Neural cell (in vitro differentiated cells): Measurements from ENCODE around the gene CDH4. TPM values are rescaled to one million over a fixed set of nuclear protein-coding genes. Genes with fewer than 3 reads are reported as not detected.

Experiments
- H2AFZ ChIP-seq: fragments of 200-600, 300-800 bp; sonication (generic), shearing (Covaris generic); 2 replicates; pipeline ENCODE4 v1.6.0; 2014; ENCODE audit warnings: low read depth, mild to moderate bottlenecking, antibody characterized with exemption, low read length, moderate library complexity
- H3F3A ChIP-seq: fragments of 200-600 bp; shearing (Covaris generic); 2 replicates; pipeline ENCODE4 v1.6.1; 2016; ENCODE audit warnings: mild to moderate bottlenecking, moderate library complexity, mixed read lengths, antibody characterized with exemption, low read length; ENCODE audit not compliant: insufficient read depth, poor library complexity, severe bottlenecking
- H3K27ac ChIP-seq: fragments of 200-600, 300-800 bp; sonication (generic), shearing (Covaris generic); 2 replicates; pipeline ENCODE4 v1.5.1; 2014; ENCODE audit warnings: mild to moderate bottlenecking, low read length, moderate library complexity
- H3K27me3 ChIP-seq: fragments of 300-800, 200-600 bp; sonication (generic), shearing (Covaris generic); 2 replicates; pipeline ENCODE4 v1.6.0; 2014; ENCODE audit warnings: mild to moderate bottlenecking, low read depth, low read length, moderate library complexity; ENCODE audit not compliant: insufficient read depth
- H3K36me3 ChIP-seq: fragments of 300-800, 200-600 bp; sonication (generic), shearing (Covaris generic); 2 replicates; pipeline ENCODE4 v1.5.1; 2014; ENCODE audit warnings: mild to moderate bottlenecking, antibody characterized with exemption, low read length, moderate library complexity; ENCODE audit not compliant: insufficient read depth
- H3K4me2 ChIP-seq: fragments of 300-800, 200-600 bp; sonication (generic), shearing (Covaris generic); 2 replicates; pipeline ENCODE4 v1.6.0; 2014; ENCODE audit warnings: mild to moderate bottlenecking, low read length
- H3K4me3 ChIP-seq: fragments of 300-800, 200-600 bp; sonication (generic), shearing (Covaris generic); 2 replicates; pipeline ENCODE4 v1.5.1; 2014; ENCODE audit warnings: mild to moderate bottlenecking, low read length, moderate library complexity
- H3K79me2 ChIP-seq: fragments of 200-600 bp; shearing (Covaris generic); replicated peaks from 2 replicates; pipeline ENCODE4 v1.6.0; 2014; ENCODE audit warnings: mild to moderate bottlenecking, low read length, moderate library complexity; ENCODE audit not compliant: insufficient read depth
- H3K9ac ChIP-seq: fragments of 300-800, 200-600 bp; sonication (generic), shearing (Covaris generic); 2 replicates; pipeline ENCODE4 v1.6.1; 2016; ENCODE audit warnings: mild to moderate bottlenecking, low read length, mixed read lengths
- H3K9me2 ChIP-seq: fragments of 200-600 bp; shearing (Covaris generic); 2 replicates; pipeline ENCODE4 v1.6.1; 2016; ENCODE audit warnings: mild to moderate bottlenecking, low read length, mixed read lengths; ENCODE audit not compliant: insufficient read depth
- H3K9me3 ChIP-seq: fragments of 200-600, 300-800 bp; sonication (generic), shearing (Covaris generic); 2 replicates; pipeline ENCODE4 v1.6.1; 2016; ENCODE audit warnings: mild to moderate bottlenecking, mixed run types, low read length, moderate library complexity, mixed read lengths
- H4K20me1 ChIP-seq: fragments of 200-600 bp; shearing (Covaris generic); 2 replicates; pipeline ENCODE4 v1.6.1; 2016; ENCODE audit warnings: mild to moderate bottlenecking, mixed run types; ENCODE audit not compliant: insufficient read depth
- CTCF ChIP-seq: fragments of 450-650 bp; IDR thresholded peaks from 2 replicates; pipeline ENCODE4 v1.5.1; 2014; ENCODE audit warnings: antibody characterized with exemption, mild to moderate bottlenecking, moderate library complexity; ENCODE audit not compliant: poor library complexity, severe bottlenecking
- EP300 ChIP-seq: fragments of 450-650 bp; conservative IDR thresholded peaks from 2 replicates; pipeline ENCODE4 v1.6.1; 2014; ENCODE audit warnings: antibody characterized with exemption, mild to moderate bottlenecking, moderate library complexity; ENCODE audit not compliant: poor library complexity, severe bottlenecking
- EZH2 ChIP-seq: fragments of 200-600, 300-800 bp; shearing (Covaris generic), sonication (generic); IDR thresholded peaks from 2 replicates; pipeline ENCODE4 v1.6.1; 2014; ENCODE audit warnings: antibody characterized with exemption, low read length, borderline replicate concordance, mild to moderate bottlenecking; ENCODE audit not compliant: insufficient read depth, poor library complexity, severe bottlenecking
- MXI1 ChIP-seq: fragments of 450-650 bp; conservative IDR thresholded peaks from 2 replicates; pipeline ENCODE4 v1.6.1; 2014; ENCODE audit warnings: antibody characterized with exemption, mild to moderate bottlenecking; ENCODE audit not compliant: poor library complexity, severe bottlenecking
- POLR2AphosphoS5 ChIP-seq: IDR thresholded peaks from 2 replicates; pipeline ENCODE4 v1.6.1; 2012
- RAD21 ChIP-seq: fragments of 450-650 bp; conservative IDR thresholded peaks from 2 replicates; pipeline ENCODE4 v1.6.1; 2014; ENCODE audit warnings: antibody characterized with exemption, mild to moderate bottlenecking, moderate library complexity
- REST ChIP-seq: IDR thresholded peaks from 2 replicates; pipeline ENCODE4 v1.6.1; 2012; ENCODE audit warnings: borderline replicate concordance
- SMC3 ChIP-seq: fragments of 450-650 bp; conservative IDR thresholded peaks from 2 replicates; pipeline ENCODE4 v1.6.1; 2014; ENCODE audit warnings: antibody characterized with exemption, mild to moderate bottlenecking, moderate library complexity; ENCODE audit not compliant: poor library complexity
- TAF1 ChIP-seq: IDR thresholded peaks from 2 replicates; pipeline ENCODE4 v1.6.1; 2012; ENCODE audit warnings: low read depth
- polyA plus RNA-seq: library from polyadenylated mRNA; depleted of rRNA; stranded (reverse); fragments of >200 nt; gene quantifications from 2 replicates; pipeline ENCODE4 v1.2.3, GENCODE V29; 2014

The CDH4 gene
- polyA plus RNA-seq, 1 donor from 2014 or later: 24.6 TPM

GRCh38 chr20:61745397-61746146 lies 493.5 kb downstream of the CDH4 start:
- TF ChIP-seq RAD21: no peak
- TF ChIP-seq TAF1: no peak
- no peak for TF ChIP-seq POLR2AphosphoS5
- no peak for TF ChIP-seq SMC3
- TF ChIP-seq EZH2: no peak
- no peak for TF ChIP-seq MXI1
- no peak for TF ChIP-seq CTCF
- no peak for TF ChIP-seq REST
- no peak for TF ChIP-seq EP300
- Histone ChIP-seq H3K79me2 (no peaks in the 10 kb centered on the region), H3K36me3 (peaks cover 9% of the 10 kb centered on the region), H3K9ac (no peak overlapping the region), H3F3A (no peaks in the 10 kb centered on the region), H4K20me1 (no peaks in the 10 kb centered on the region), H2AFZ (no peak overlapping the region), H3K9me3 (no peaks in the 10 kb centered on the region), H3K4me3 (no peak overlapping the region), H3K27ac (no peak overlapping the region), H3K27me3 (no peaks in the 10 kb centered on the region), H3K9me2 (no peaks in the 10 kb centered on the region), H3K4me2 (no peak overlapping the region)

GRCh38 chr20:61746147-61746646 lies 494.1 kb downstream of the CDH4 start:
- H4K20me1 ChIP-seq: no peaks in the 10 kb centered on the region
- H3K4me2 ChIP-seq: no peak overlapping the region
- no peaks in the 10 kb centered on the region for H3K9me2 ChIP-seq
- no peaks in the 10 kb centered on the region for H3K79me2 ChIP-seq
- H2AFZ ChIP-seq: no peak overlapping the region
- no peaks in the 10 kb centered on the region for H3K9me3 ChIP-seq
- H3K36me3 ChIP-seq: peaks cover 9% of the 10 kb centered on the region
- H3K9ac ChIP-seq: no peak overlapping the region
- H3K4me3 ChIP-seq: no peak overlapping the region
- no peak for TF ChIP-seq POLR2AphosphoS5
- TF ChIP-seq REST: no peak
- no peak for TF ChIP-seq SMC3
- TF ChIP-seq CTCF: no peak
- TF ChIP-seq EZH2: no peak
- TF ChIP-seq TAF1: no peak
- TF ChIP-seq MXI1: no peak
- no peak for TF ChIP-seq RAD21
- no peak overlapping the region for H3K27ac ChIP-seq
- H3K27me3 ChIP-seq: no peaks in the 10 kb centered on the region
- no peaks in the 10 kb centered on the region for H3F3A ChIP-seq
